ENCODE results near the gene AXL.
"Not testable (repeated sequence)": the region's sequence is repeated elsewhere in the genome, so short reads cannot be mapped to it uniquely, and the experiment has no call there.

The AXL gene

DNA sequence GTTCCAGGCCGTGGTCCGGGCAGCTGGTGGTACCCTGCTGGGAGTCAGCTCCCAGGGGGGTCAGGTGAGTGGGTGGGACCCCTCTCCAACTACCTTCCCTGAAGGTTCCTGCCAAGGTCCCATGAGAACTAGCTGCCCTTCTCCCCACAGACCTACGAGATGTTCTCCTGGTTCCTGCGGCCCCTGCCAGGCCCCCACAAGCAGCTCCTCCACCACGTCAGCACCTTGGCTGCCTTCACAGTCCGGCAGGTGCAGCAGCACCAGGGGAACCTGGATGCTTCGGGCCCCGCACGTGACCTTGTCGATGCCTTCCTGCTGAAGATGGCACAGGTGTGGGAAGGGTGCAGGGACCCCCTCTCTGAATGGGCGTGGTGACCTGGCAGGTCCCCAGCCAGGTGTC is 20.5 kb upstream of the AXL start:
- TF ChIP-seq CTCF (conservative IDR thresholded peaks at IDR 0.05), result no peak
- no peak overlapping the region for H3K27ac ChIP-seq

- no peak overlapping the region for H3K27ac ChIP-seq
- no peak for TF ChIP-seq CTCF (conservative IDR thresholded peaks at IDR 0.05)
These were observed 15.7 kb upstream of the AXL start for GRCh38 chr19:41203371-41203770.

DNA sequence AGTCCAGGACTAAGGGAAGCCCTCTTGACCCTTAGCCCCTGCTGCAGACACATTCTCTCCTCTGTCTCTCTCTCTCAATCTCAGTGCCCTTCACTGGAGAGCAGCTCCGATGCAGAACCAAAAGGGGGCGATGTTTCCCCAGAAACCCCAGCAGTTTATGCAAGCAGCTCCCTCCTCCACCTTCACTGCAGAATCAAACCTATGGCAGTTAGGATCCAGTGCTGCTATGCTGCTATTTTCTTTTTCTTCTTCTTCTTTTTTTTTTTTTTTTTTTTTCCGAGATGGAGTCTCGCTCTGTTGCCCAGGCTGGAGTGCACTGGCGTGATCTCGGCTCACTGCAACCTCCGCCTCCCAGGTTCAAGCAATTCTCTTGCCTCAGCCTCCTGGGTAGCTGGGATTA is 14.7 kb upstream of the AXL start:
- peak; percentile 94 for TF ChIP-seq CTCF (conservative IDR thresholded peaks at IDR 0.05)
- H3K27ac ChIP-seq, result not testable (repeated sequence)

DNA sequence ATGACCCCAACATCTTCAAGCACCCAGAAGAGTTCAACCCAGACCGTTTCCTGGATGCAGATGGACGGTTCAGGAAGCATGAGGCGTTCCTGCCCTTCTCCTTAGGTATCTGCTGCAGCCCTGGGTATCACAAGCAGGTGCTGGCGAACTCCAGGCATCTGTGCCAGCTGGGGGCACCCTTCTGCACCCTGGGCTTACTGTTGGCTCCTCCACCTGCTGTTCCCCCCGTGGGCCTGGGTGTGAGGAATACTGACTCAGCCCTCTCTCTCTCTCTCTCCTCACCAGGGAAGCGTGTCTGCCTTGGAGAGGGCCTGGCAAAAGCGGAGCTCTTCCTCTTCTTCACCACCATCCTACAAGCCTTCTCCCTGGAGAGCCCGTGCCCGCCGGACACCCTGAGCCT is 13.0 kb upstream of the AXL start:
- TF ChIP-seq CTCF (conservative IDR thresholded peaks at IDR 0.05), result no peak
- H3K27ac ChIP-seq, result no peak overlapping the region

DNA sequence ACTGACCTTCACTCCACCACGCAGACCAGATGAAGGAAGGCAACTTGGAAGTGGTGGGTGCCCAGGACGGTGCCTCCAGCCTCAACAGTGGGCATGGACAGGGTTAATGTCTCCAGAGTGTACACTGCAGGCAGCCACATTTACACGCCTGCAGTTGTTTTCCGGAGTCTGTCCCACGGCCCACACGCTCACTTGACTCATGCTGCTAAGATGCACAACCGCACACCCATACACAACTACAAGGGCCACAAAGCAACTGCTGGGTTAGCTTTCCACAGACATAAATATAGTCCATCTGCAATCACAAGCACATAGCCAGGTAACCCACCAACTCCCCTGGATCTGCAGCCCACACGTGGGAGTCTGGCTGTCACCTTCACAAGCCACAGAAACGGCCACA is 12.6 kb upstream of the AXL start:
- H3K27ac ChIP-seq, result no peak overlapping the region
- TF ChIP-seq CTCF (conservative IDR thresholded peaks at IDR 0.05), result no peak

- no peak overlapping the region for H3K27ac ChIP-seq
- no peak for TF ChIP-seq CTCF (conservative IDR thresholded peaks at IDR 0.05)
These were observed 11.9 kb upstream of the AXL start for GRCh38 chr19:41206926-41207750.

- no peak for TF ChIP-seq CTCF (conservative IDR thresholded peaks at IDR 0.05)
- no peak overlapping the region for H3K27ac ChIP-seq
These were observed 4.9 kb upstream of the AXL start for GRCh38 chr19:41214161-41214560.
